NCI-H187 treated with DMSO at 0.1 percent for 48 hours (cell line): ENCODE data around the gene AKR1C4.
"Not testable (repeated sequence)": the region's sequence is repeated elsewhere in the genome, so short reads cannot be mapped to it uniquely, and the experiment has no call there.

ENCODE experiments used
- DNase-seq: peaks from one replicate; lab custom pipeline; 2025; lab: John Stamatoyannopoulos, UW

Gene AKR1C4

DNA sequence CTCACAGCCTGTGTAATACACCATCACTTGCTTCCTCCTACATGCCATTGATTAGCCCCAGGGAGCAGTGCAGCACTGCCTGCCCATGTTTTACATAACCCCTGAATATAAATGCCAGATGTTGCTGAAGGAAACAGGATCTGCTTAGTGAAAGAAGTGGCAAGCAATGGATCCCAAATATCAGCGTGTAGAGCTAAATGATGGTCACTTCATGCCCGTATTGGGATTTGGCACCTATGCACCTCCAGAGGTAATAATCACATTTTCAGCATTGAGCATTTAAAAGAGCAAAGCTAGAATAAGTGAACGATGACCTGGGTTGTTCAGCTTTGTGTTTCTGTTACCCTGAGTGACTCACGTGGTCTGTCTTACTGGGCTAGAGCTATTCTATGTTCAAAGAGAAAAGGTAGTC lies at the start of gene AKR1C4:
AKR1C4 (plus strand) TSS at position 136 of the 412 bp plus-strand sequence; CDS start at position 167, 31 bp downstream.
- no peak for DNase-seq

DNA sequence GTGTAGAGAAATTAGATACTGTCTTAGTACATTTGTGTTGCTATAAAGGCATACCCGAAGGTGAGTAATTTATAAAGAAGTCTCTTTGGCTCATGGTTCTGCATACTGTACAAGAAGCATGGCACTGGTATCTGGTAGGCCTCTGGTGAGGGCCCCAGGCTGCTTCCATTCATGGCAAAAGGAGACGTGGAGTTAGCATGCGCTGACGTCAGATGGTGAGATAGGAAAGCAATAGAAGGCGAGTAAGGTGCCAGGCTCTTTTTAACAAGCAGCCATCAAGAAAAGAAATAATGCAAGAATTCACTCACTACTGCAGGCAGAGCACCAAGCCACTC lies 49.8 kb upstream of the AKR1C4 start:
- DNase-seq, result no peak

DNA sequence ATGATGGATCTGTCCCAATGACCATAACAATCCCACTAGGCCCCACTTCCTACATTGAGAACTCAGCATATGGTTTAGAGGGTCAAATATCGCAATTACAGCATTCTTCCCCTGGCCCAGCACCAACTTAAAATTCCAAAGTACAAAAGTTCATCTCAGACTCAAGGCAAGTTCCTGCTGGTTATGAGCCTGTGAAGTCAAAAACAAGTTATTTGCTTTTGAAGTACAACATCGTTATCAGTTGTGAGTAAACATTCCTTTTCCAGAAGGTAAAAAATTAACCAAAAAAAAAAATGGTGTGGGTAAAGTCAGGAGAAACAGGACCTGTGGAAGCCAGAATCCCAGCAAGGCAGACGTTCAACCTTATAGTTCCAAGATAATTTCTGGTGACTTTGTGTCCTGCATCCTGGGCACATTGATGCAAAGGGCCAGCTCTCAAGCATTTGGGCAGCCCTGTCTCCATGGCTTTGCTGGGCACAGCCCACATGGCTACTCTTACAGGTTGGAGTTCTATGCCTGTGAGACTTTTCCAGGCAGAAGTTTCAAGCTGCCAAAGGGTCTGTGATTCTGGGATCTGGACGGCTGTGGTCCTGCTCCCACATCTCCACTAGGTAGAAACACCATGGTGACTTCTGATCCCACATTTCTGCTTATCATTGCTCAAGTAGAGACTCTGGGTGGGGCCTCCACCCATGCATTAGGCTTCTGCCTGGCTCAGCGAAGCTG lies 49.2 kb upstream of the AKR1C4 start:
- DNase-seq, result no peak

DNA sequence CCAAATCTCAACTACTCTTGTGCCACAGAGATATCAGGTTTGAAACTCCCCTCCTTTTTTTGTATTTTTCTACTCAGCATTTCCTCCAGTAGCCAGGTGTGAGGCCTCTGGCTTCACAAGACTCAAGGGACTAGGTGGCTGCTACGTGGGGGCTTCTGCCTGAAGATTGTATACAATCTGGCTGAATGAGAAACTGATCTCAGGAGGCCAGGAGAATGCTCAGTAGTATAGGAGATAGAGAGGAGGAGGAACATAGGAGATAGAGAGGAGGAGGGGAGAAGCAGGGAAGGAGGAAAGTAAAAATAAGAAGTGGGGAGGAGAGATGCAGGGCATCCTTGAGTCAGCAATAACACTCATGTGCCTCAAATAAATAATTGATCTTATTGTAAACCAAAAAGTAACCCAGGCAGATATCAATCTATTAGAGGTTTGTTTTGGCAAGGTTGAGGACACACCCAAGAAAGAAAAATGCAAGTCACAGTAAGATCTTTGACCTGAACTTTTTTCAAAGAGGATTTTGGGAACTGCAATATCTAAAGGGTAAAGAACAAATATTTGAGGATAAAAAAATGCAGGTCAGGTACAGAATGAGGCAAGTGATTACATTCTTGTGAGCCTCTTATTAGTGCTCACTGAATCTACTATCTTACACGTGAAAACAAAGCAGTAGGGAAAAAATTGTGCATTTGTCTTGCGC lies 48.5 kb upstream of the AKR1C4 start:
- no peak for DNase-seq

DNA sequence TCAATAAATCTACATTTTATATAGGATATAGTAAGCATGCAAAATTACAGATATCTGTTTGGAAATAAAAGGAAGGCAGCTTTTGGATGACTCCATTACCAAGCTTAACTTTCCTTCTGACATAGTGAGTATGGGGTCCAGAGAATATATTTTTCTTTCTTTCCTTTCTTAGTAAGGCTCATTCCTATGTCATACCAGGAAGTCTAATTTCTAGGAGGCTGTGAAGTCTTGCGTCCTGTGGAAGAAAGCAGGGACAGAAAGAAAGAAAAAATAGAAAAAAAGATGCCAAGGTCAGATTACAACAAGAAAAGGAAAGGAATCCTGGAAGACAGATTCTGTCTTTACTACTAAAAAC lies 48.0 kb upstream of the AKR1C4 start:
- no peak for DNase-seq

DNA sequence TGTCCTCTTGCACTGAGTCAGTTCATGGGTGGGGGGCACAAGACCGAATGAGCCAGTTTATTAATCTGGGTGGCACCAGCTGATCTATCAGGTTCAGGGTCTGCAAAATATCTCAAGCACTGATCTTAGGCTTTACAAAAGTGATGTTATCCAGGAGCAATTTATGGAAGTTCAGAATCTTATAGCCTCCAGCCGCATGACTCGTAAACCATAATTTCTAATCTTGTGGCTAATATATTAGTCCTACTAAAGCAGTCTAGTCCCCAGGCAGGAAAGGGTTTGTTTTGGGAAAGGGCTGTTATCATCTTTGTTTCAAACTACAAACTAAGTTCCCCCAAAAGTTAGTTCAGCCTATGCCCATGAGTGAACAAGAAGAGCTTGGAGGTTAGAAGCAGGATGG lies 45.6 kb upstream of the AKR1C4 start:
- DNase-seq, result no peak

DNA sequence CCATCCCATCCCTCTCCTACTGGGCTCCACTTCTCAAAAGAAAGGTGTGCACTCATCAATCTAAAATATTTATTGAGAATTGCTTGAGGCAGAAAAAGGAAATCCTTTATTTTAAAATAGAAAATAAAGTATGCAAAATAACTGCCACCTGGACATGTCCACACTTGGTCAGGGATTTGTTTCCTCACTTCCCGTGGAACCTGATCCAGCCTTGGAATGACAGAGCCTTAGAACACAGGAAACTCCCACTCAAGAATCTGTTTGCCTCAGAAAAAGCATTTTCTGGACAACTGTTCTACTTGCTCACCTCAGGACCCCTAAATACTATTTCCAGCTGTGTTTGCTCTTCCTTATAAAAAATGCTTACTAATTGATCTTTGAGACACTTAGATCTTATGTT lies 40.7 kb upstream of the AKR1C4 start:
- no peak for DNase-seq

DNA sequence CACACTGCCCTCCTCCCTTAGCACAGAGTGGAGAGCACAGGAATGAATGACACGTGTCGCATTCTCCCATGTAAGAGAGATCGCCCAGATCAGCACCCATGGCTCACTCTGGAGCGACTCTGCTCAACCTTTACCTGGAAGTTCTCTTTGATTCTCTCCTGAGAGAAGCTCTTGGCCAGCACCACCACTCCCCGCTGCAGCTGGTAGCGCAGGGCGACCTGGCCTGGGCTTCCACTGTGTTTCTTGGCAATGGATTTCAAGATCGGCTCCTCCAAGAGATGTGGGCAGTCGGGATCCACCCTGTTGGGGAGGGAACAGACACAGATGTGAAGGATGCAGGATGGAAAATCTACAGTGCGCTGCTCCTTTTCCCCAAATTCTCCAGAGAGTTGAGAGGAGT lies 39.1 kb upstream of the AKR1C4 start:
- DNase-seq, result no peak

DNA sequence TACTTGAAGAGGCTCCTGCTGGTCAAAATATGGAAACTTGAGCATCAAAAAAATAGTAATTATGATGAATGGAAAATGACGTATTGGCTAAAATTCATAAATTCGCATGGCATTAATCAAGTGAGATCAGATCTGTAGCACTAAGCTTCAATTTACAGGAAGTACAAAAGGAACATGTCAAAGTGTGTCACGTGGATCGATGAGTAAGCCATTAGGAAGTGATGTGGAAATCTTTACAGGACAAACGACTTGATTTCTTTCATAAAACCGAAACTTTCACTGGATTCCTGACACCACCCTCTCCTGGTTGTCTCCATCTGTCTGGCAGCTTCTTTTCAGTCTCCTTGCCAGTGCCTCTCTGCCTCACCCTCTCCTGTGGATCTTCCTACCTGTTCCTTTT lies 37.5 kb upstream of the AKR1C4 start:
- no peak for DNase-seq

DNA sequence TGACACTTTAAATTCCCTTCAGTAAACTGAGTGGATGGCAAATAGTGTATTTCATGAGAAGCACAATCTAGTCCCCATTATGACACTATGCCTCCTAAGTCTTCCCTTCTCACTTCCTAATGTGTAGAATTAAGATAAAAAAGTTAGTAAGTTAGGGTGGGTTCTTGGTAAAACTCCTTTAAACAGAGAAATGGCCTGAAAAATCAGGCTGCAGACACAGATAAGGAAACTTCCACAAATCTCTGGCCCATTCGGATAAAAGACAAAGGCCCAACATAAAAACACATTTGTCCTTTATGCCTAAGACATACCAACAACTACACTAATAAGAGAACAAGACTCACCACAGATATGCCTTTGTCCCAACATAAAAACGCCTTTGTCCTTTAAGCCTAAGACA lies 33.1 kb upstream of the AKR1C4 start:
- no peak for DNase-seq

DNA sequence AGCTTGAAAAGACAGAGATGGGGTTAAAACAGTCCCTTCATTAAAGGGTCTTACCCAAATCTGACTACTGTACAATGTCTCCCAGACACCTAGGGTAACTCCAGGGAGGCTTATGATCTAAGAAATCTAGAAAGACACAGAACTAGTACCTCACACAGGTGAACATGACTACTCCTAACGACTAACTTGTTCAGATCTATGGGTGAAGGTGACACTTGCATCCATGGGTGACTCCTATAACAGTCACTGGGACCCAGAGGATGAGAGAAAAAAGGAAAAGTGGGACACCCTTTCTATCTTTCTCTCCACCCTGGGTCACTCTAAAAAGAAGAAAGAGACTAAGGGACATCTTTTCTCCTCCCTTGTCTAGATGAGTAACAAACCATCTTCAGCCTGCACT lies 30.9 kb upstream of the AKR1C4 start:
- DNase-seq, result no peak

DNA sequence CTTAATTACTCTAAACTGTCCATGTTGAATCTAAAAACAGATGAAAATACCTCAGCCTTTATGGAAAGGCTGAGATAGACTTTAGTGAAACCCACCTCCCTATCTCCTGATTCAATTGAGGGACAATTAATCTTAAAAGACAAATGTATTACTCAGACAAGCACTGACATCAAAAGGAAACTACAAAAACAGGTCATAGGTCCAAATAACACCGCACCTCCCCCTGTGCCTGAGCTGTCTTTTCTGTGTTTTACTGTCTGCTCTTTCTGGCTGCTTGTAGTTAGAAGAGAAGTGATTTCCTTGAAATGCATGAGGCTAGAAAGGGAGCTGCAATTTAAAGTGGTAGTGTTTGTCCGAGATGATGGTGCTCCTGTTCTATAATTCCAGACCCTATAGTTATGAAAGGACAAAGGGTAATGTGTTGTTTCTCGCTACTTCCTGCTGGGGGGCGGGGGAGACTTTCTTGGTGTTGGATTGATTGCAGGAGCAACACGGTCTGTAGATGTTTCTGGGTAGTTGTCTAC lies 27.7 kb upstream of the AKR1C4 start:
- no peak for DNase-seq

DNA sequence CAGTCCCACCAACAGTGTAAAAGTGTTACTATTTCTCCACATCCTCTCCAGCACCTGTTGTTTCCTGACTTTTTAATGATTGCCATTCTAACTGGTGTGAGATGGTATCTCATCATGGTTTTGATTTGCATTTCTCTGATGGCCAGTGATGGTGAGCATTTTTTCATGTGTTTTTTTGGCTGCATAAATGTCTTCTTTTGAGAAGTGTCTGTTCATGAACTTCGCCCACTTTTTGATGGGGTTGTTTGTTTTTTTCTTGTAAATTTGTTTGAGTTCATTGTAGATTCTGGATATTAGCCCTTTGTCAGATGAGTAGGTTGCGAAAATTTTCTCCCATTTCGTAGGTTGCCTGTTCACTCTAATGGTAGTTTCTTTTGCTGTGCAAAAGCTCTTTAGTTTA lies 21.1 kb upstream of the AKR1C4 start:
- not testable (repeated sequence) for DNase-seq

DNA sequence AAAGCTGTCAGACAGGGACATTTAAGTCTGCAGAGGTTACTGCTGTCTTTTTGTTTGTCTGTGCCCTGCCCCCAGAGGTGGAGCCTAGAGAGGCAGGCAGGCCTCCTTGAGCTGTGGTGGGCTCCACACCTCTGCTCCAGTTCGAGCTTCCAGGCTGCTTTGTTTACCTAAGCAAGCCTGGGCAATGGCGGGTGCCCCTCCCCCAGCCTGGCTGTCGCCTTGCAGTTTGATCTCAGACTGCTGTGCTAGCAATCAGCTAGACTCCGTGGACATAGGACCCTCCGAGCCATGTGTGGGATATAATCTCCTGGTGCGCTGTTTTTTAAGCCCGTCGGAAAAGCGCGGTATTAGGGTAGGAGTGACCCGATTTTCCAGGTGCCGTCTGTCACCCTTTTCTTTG lies 16.1 kb upstream of the AKR1C4 start:
- DNase-seq, result not testable (repeated sequence)

DNA sequence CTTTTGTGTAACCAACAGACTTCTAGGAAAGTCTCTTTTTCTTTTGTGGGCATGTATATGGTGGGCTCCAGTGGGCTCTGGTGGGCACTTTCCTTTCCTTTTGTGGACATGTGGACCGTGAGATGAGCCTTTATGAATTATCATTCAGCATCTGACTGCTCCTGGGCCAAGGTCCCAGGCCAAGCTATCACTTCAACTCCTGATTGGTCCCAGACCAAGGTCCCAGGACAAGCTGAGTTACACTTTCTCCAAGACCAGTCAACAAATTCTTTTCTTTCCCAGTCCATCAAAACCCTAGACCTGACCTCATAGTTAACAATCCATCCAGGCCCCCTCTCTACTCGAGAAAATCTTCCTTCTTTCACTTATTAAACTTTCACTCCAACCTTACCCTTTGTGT lies 12.7 kb upstream of the AKR1C4 start:
- DNase-seq, result no peak

DNA sequence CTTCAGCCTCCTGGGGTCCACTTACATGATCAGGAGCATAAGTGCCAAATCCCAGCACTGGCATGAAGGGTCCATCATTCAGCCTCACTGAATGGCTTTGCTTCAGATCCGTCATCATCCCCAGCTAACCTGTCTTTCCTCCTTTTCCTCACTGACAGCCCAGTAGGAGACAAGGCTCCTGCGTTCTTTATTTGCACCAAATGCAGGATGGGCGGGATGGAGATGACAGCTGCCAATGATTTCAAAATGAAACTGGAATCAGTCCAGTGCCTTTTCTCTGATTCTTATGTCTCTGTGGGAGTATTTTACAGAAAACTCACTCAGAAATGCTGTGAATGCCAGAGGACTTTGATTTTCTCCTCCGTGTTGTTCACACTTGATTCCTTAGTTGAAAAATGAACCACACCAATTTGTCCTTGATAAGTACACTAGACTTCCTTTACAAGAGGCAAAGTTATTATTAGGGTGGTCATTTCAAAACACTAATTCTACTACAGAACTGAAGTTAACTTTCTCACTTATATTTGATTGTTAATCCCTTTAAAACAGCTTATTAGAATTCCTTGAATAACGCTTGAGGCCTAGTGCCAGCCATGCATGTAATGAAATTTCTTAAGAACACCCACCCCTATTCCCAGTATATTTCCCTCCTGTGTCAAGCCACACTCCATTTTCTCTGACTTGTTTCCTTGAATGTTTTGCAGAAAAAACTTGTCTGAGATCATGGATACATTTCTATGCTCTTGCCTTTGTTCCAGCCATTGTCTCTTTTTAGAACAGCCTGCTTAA lies 11.5 kb upstream of the AKR1C4 start, which contains the start of gene AKR1C8:
AKR1C8 (minus strand) TSS at position 164 of the 789 bp plus-strand sequence; CDS start at position 118, 46 bp downstream.
- no peak for DNase-seq

DNA sequence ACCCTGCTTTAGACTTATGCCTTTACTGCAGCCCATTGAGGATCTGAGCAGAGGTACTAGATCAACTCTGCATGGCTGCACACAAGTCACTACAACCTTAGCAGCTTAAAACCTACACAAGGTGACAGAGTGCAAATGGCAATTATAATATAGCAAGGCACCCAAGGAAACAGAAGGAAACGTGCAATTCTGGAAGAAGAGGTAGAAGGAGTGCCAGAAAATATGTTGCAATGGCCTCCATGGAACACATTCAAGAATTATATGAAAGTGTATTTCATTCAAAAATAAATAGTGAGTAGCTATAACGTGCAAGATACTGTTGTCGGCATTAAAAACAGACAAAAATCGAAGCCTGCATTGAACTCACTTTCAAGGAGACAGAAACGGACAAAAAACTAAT lies 8.8 kb upstream of the AKR1C4 start:
- no peak for DNase-seq

DNA sequence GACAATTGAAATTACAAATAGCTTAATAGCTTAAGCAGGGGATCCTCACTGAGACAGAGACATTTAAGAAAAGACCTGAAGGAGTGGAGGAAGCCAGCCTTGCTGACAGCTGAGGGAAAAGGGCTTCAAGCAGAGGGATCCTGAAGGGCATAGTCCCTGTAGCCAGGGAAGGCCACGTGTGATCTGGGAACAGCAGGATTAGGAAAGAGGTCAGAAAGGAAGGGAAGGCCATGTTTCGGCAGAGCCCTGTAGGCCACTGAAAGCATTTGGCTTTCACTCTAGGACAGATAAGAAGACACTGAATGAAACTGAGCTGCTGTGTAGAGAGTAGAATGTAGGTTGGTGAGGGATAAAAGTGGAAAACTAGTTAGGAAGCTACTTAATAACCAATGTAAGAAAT lies 8.3 kb upstream of the AKR1C4 start:
- no peak for DNase-seq

DNA sequence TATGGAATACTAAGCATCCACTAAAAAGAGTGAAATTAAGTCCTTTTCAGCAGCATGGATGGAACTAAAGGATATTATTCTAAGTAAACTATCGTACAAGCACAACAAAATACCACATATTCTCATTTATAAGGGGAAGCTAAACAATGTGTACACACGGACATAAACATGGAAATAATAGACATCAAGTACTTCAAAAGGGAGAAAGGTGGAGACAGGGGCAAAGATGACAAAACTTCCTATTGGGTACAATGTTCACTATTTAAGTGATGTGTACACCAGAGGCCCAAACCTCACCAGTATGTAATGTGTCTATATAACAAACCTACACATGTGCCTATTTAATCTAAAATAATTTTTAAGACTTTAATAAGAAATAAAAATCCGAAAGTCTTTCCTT lies 2.2 kb upstream of the AKR1C4 start:
- DNase-seq, result no peak

DNA sequence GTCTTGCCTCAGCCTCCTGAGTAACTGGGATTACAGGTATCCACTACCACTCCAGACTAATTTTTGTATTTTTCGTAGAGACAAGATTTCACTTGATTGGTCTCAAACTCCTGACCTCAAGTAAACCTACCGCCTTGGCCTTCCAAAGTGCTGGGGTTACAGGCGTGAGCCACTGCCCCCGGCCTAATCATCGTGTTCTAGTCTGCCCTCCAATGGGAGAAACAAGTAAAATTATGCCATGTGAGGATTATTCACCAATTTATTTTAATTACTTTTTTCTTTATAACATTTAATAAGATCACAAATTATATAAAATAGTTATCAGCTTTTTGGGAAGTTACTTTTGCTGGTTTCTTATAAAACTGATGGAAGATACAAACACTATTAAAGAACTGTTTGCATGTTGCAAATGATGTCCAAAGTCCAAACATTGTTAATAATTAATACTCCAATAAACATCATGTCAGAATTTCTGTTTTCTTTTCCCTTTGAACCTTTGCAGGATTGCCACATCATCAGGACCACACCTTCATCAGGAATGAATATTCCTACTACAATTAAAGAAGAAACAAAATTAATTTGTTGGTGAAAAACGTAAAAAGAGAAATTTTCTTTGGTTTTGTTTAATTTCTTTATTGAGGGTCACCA lies 786 bp upstream of the AKR1C4 start:
- no peak for DNase-seq

DNA sequence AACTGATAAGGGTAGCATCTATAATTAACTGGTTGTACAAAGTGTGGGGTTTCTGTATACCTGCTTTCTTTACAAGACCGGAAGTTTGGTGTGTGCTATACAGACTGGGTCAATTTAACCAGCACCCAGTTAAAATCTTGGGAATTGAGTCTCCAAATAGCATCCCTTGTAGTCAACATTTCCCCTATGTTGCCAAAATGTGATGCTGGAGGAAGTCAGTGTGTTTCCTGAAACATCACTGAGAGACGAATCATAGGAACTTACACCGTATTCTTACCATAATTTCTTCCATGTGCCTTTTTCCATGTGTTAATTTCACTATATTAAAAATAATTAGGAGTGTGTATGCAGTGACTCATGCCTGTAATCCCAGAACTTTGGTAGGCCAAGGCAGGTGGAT lies 1.7 kb downstream of the AKR1C4 start:
- no peak for DNase-seq

DNA sequence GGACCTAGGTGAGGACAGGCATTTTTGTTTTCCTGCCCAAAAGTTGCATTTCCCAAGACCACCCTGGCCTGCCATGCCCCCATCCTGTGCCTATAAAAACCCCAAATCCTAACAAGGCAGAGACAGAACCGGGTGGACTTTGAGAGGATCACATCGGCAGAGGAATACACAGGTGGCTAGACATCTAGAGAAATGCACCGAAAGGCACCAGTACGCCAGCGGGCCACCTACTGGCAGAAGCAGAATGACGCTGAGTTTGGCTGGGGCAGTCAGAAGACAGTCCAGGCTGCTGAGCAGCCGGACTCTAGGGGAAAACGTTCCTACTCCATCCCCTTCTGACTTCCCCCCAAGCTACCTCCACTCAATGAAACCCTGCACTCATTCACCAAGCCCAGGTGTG lies 2.8 kb downstream of the AKR1C4 start:
- DNase-seq, result no peak
